HG02943 (cell line): Measurements from ENCODE around the gene GRIA1.

Source experiments
- ATAC-seq: cut with Tn5 transposase; IDR thresholded peaks from one replicate; pipeline ENCODE4 v1.9.1; 2021; ENCODE audit warnings: mild to moderate bottlenecking, low read depth, moderate library complexity; ENCODE audit not compliant: unreplicated experiment

GRIA1 gene

DNA sequence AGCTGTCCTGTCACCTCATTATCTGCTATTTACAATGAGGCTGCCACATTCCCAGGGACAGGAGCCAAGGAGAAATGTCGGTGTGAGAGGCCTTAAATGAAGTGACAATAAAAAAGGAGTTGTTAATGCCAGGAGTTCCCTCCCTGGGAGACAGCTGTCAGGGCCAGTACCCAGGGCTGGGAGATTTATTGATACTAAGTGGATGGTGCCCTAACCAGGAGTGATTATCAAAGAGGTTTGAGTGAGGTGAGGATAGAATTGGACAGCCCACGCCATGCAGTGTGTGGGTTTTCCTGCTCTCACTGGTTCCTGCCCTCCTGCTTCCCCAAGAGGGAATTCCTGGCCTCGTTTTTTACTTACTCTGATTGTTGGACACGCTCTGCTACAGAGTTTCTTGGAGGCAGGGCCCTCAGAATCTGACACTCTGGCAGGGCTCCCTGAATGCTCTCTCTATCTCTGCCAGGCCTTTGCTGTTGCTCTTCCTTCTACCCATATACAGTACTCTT, 150.8 kb downstream of the GRIA1 start:
- ATAC-seq = no peak

- ATAC-seq = no peak
Observed at GRCh38 chr5:153654504-153655200, 164.2 kb downstream of the GRIA1 start.

DNA sequence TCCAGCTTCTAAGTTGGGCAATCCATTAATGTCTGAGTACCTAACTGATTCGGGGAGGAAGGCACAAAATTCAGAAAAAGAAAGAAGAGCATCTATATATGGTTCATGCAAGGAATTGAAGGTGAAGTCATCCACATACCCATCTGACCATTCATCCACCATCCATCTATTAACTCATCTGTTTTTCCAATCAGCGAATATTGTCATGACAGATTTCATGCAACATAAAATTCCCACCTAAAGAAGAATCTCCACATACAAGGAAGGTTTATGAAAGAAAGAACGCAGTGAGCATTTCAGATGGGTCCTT, 164.7 kb downstream of the GRIA1 start:
- no peak for ATAC-seq

- ATAC-seq = no peak
Observed at GRCh38 chr5:153658149-153658548, 167.7 kb downstream of the GRIA1 start.

DNA sequence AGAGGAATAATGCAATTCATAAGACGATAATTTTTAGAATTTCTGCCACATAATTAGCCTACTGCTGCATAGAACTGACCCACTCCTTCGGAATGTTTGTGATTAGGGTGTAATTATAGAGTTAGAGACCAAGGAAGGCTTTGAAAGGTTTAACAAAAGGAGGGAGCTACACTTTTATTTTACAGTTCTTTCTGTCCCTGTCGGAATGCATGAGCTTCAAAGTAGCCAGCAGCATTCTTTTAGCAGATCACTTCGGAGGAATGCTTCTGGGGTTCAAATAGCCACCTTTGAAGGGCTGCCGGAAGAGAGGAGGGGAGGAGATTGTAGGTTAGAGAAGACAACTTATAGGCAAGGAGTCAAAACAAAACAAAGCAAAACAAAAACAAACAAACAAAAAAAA, 168.1 kb downstream of the GRIA1 start:
- ATAC-seq = no peak

DNA sequence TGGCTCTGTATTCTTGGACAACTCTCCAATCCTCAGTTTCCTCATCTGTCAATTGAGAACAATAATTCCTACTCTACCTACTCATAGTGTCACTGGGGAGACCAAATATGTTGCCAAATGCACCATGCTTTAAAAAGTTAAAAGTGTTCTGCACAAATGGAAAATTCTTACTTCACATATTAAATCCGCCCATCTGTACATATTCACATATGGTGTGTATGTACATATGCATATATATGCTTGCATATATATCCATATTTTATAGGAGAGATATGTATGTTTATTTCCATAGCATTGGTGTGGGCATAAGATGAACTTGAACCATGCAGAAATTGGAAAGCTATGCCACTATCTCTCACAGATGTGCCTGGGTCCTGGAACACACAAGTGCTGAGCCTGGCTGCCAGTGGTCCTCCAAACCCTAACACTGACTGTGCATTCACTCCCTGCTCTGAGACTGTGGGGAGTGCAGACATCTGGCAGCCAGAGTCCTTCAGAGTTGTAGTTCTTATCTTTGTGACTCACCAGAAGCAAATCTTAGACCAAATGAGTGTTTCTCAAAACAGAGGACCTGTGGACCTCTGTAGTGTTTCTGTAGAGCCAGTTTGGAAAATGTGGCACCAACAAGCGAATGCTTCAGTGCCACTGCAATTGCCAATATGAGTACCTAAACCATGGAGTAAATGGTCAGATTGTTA, 168.7 kb downstream of the GRIA1 start:
- no peak for ATAC-seq

- no peak for ATAC-seq
Observed at GRCh38 chr5:153660919-153661318, 170.4 kb downstream of the GRIA1 start.

- no peak for ATAC-seq
Observed at GRCh38 chr5:153661897-153662296, 171.4 kb downstream of the GRIA1 start.

GRCh38 chr5:153670101-153670500, 179.6 kb downstream of the GRIA1 start:
- no peak for ATAC-seq

DNA sequence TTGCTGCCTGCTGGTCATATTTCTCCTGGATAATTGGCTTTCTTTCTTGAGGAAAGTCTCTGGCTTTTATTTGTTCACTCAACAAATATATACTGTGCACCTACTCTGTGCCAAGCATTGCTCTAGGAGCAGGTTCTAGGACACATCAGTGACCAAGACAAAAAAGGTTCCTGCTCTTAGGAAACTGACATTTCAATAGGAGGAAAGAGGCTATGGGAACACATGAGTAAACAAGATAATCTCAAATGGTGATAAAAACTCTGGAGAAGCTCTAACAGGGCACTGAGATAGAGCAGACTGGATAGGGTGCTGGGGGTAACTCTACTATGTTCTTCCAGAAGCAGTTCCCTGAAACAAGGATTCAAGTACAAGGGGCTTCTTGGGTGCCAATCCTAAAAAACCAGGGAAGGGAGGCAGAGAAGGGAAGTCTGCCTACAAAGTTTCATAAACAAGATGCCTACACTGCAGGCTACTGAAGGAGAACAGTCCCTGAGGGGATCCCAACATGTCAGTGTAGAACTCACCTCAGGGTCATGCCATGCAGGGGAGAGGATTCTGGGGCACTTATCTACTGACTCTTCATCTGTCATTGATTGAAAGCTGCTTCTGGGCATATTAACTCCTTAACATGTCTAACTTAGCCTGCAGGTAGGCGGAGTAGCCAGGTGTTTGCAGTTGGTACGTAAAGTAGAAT, 181.3 kb downstream of the GRIA1 start:
- no peak for ATAC-seq

DNA sequence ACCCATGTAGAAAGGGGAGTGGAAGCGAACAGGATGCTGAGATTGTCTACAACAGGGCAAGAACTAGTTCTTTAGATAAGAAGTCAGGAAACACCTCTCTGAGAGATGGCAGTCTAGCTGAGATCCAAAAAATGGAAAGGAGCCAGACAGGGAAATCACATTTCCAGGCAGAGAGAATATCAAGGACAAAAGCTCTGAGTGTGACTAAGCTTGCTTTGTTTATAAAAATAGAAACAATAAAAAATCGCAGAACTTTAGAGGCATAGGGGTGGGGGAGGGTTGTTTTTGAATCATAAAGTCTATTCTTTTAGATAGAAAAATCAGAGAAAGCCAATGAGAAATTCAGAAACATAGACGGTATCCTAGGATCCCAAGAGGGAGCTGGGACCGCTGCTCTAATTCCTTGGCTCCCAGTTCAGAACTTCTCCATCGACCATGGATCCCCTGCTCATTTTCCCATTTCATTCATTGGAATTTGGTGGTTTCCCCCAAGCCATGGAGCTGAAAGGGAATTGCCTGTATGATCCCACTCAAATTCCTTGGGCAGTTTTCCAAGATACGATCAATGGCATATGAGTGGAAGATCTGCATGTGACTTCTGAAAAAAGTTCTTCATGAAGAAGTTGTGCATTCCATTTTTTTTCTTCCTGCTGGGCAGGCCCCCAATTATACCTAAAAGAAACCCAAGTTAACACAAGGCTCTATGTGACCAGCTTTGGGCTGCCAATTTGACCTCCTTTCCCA, 182.0 kb downstream of the GRIA1 start:
- ATAC-seq = no peak

DNA sequence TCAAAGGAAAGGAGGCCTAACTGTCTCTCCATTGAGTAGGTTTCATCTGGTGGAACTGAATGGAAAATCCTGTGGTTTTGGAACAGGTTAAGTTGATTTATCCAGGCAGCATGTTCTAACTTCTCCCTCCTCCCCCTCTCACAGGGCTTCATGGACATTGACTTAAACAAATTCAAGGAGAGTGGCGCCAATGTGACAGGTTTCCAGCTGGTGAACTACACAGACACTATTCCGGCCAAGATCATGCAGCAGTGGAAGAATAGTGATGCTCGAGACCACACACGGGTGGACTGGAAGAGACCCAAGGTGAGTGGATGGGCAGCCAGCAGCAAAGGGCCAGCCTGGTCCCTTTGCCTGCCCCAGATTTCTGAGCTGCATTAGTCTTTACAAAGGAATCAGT, 183.9 kb downstream of the GRIA1 start:
- no peak for ATAC-seq

DNA sequence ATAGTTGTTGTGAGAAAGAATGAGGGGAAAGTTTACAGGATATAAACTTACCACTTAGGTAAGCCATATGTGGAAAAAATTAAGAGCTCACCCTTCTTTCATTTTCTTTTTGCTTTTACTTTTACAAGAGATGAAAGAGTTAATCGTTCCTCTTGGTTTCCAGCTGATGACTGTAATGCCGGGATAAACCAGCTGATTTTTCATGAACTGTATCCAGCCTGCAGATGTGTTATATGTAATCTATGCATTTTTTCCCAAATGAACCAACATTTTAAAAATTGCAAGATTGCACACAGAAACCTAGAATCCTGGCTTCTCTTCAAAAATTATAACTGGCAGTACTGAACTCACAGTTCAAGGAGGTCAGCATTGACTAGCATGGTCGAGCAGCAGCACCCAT, 185.9 kb downstream of the GRIA1 start:
- no peak for ATAC-seq

DNA sequence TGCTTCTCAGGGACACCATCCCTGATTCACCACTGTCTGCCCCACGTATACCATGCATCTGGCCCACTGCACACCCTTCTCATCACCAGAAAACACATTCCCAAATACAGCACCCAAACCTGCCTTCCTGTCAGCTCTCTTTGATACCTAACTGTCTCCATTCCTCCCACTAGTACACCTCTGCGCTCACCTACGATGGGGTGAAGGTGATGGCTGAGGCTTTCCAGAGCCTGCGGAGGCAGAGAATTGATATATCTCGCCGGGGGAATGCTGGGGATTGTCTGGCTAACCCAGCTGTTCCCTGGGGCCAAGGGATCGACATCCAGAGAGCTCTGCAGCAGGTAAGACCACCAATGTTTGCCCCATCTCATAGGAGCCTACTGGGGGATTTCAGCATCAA, 186.4 kb downstream of the GRIA1 start:
- ATAC-seq = no peak

GRCh38 chr5:153678617-153679329, 188.3 kb downstream of the GRIA1 start:
- no peak for ATAC-seq

DNA sequence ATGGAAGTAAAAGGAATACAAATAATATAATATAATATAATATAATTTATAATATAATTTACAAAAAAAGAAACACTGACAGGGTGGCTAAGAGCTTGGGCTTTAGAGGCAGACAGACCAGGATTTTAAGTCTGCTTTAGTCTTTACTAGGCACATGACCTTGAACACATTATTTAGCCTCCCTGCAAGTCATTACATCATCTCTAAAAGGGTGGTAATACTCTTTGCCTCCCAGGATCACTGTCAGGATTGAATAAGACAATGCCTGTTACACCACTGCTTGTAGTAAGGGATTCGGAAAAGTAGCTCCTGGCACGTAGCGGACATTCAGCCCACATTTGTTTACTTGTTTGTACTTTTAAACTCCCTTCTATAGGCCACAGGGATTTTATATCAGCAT, 199.8 kb downstream of the GRIA1 start:
- ATAC-seq = no peak

DNA sequence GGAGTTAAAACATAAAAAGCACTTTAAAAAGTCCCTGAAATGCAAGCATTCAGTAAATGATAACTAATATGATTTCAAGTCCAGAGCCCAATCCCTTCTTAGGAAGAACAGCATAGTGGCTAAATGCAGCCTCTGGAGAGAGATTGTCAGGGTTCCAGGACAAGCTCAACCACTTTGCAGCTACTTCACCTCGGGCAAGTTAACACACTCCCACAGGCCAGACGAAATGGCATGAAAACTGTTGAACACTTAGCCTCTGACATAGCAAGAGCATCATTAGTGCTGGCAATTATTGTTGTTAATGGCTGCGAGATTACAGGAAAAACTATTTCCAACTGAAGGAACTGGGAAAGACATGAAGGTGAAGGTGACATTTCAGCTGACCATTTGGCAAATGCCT, 205.8 kb downstream of the GRIA1 start:
- no peak for ATAC-seq

DNA sequence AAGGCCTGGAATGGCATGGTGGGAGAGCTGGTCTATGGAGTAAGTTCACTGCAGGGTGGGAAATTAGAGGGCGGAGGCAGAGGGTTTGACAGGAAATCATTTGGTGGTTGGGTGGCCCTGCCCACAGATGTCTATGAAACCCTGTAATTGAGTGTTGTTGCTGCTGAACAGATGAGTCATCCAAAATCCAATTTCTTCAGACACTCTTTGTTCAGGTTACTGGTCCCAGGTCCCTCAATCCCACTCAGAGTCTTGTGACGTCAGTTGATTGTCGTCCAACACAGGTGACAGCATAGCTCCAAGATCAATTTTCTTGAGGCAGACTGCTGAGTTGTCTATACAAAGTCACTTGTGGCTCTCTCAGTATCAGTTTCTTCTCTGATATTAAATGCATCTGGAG, 208.6 kb downstream of the GRIA1 start:
- ATAC-seq = no peak

GRCh38 chr5:153700940-153701339, 210.5 kb downstream of the GRIA1 start:
- no peak for ATAC-seq

DNA sequence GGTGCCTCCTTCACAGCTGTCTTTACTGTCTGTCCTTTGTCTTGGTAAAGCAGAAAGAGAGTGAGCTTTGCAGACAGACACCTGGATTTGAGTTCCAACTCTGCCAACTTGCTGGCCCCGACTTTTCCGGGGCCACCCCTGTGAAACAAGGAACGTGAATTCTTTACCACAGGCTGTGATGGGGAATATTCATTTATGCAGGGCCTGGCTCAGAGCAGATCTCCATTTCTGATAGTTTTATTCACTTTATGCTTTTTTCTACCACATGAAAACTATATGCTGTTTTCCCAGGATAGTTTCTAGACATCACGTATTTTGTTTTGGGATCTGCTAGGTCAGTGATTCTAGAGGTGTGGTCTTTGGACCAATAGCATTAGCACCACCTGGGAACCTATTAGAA, 211.8 kb downstream of the GRIA1 start:
- no peak for ATAC-seq
